ENCODE measurements around the gene SENP5.
"Not testable (repeated sequence)": the region's sequence is repeated elsewhere in the genome, so short reads cannot be mapped to it uniquely, and the experiment has no call there.

The SENP5 gene

GRCh38 chr3:196944037-196944790, 76.5 kb downstream of the SENP5 start:
- DNase-seq = not testable (repeated sequence)

- DNase-seq = no peak
These were observed 79.6 kb downstream of the SENP5 start for GRCh38 chr3:196947136-196947859.

- no peak for DNase-seq
These were observed 80.2 kb downstream of the SENP5 start for GRCh38 chr3:196947860-196948441.

GRCh38 chr3:196948442-196949284, 80.9 kb downstream of the SENP5 start:
- DNase-seq = no peak

DNA sequence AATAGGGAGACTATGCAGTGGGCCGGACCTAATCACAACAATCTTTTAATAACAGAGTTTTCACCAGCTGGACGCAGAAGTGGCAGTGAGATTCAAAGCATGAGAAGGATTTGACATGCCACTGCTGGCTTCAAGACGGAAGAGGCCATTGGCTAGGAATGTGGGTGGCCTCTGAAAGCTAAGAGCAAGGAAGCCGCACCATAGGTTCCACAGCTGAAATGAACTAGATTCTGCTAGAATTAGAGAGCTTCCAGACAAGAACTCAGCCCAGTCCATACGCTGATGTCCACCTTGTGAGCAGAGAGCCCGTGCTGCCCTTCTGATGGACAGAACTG, 81.5 kb downstream of the SENP5 start:
- DNase-seq = no peak

DNA sequence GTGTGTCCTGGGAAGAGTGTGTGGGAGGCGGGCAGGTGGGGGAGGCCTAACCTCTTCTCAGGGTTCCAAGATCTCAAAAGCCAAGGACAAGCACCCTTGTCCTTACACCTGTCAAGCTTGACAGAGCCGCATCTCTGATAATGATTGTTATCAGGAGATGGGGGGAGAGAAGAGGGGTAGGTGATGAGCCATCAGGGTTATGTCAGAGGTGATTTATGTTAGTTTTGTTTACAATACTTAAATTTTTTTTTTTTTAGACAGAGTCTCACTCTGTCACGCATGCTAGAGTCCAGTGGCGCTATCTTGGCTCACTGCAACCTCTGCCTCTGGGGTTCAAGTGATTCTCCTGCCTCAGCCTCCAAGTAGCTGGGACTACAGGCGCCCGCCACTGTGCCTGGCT, 82.0 kb downstream of the SENP5 start:
- DNase-seq = no peak

DNA sequence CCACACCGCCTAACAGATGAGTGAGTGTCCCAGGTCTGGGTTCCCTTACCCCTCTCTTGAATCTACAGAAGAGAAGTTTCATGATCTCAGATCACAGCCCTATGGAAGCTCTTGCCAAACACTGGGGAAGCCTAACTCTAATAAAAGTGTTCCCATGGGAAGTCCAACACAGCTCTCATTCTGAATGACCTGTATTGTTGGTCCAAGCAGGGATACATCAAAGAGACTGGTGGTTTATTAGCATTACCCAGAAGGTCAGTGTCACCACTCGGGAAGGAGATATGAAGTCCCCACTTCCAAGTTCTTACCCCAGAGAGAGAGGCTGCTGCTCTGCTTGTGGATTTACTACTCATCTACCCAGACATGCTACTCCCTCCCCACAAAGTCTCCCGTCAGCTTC, 83.7 kb downstream of the SENP5 start:
- DNase-seq = no peak

- no peak for DNase-seq
These were observed 87.1 kb downstream of the SENP5 start for GRCh38 chr3:196954832-196955231.

DNA sequence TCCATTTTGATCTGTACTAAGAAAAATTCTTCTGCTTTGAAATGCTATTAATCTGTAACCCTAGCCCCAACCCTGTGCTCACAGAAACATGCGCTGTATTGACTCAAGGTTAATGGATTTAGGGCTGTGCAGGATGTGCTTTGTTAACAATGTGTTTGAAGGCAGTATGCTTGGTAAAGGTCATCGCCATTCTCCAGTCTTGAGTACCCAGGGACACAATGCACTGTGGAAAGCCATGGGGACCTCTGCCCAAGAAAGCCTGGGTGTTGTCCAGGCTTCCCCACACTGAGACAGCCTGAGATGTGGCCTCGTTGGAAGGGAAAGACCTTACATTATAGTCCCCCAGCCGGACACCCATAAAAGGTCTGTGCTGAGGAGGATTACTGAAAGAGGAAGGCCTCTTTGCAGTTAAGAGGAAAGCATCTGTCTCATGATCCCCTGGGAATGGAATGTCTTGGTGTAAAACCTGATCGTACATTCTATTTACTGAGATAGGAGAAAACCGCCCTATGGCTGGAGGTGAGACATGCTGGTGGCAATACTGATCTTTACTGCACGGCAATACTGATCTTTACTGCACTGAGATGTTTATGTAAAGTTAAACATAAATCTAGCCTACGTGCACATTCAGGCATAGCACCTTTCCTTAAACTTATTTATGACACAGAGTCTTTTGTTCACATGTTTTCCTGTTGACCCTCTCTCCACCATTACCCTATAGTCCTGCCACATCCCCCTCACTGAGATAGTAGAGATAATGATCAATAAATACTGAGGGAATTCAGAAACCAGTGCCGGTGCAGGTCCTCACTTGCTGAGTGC, 94.6 kb downstream of the SENP5 start:
- DNase-seq = no peak

DNA sequence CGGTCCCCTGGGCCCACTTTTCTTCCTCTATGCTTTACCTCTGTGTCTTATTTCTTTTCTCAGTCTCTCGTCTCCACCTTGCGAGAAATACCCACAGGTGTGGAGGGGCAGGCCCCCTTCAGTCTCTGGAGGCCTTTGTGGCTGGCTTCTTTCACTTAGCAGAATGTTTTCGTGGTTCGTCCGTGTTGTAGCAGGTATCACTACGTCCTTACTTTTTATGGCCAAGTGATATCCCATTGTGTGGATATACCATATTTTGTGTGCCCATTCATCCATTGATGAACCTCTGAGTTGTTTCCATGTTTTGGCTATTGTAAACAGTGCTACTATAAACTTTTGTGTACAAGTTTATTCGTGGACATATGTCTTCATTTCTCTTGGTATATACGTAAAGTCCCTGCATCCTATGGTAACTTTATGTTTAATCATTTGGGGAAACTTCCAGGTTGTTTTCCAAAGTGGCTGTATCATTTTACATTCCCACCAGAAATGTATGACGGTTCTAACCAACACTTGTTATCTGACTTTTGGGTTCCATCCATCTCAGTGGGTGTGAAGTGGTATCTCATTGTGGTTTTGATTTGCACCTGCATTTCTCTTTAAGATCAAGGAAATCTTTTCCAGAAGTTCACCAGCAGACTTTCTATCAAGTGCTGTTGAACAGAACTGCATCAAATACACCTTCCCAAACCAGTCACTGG, 95.4 kb downstream of the SENP5 start:
- DNase-seq = no peak

GRCh38 chr3:196963631-196963953, 95.9 kb downstream of the SENP5 start:
- no peak for DNase-seq

- DNase-seq = no peak
These were observed 97.5 kb downstream of the SENP5 start for GRCh38 chr3:196965112-196965803.

DNA sequence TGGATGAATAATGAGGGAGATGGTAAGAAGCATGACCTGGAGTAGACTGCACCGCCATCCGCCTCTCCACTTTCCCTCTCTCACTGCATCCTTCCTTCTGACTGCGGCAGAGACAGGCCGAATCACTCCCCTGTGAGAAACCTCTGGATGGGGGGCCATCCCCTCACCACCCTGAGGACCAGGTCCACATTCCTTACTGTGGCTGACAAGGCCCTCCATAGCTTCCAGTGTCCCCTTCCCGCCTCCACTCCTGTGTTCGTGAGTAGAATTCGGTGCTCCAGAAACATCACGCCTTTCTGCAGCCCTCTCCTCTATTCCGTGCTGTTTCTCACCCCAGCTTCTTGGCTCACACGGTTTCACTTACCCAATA, 98.1 kb downstream of the SENP5 start:
- no peak for DNase-seq

GRCh38 chr3:196966526-196967401, 99.0 kb downstream of the SENP5 start:
- peak; percentile 44 for DNase-seq

DNA sequence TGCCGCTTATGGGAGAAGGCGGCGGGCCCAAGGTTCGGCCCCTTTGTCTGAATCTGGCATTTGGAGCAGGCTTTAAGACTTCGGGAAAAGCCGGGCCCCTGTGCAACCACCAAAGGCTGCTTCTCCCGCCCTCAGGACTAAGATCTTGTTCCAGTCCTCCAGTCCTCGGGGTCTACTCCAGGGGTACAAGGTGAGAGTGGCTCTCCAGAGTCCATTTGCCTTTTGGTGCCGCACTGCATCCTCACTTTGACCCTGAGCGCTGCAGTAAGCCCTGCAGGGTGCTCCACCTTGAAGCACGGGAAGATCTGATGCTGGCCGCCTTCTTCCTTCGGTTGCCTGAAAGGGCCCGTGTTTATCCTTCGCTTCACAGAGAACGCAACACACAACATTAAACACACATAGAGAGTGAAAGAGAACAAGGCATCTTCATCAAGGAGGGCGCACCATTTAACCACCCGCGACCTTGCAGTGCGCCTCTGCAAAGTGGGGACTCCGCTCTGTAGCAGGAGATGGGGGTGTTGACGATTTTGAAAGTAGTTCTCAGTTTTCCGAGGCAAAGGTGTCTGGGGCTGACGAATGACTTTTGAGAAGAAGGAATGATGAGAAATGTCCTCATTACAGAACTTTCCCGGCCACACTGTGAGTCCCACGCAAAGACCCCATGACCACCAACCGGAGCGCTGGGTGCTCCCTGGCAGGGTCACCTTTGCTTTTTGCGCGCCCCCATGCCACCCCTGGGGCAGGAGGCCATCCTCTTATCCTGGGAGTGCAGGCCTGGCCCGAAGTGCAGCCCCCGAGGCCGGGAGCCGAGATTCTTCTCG, 99.9 kb downstream of the SENP5 start:
- DNase-seq = no peak

DNA sequence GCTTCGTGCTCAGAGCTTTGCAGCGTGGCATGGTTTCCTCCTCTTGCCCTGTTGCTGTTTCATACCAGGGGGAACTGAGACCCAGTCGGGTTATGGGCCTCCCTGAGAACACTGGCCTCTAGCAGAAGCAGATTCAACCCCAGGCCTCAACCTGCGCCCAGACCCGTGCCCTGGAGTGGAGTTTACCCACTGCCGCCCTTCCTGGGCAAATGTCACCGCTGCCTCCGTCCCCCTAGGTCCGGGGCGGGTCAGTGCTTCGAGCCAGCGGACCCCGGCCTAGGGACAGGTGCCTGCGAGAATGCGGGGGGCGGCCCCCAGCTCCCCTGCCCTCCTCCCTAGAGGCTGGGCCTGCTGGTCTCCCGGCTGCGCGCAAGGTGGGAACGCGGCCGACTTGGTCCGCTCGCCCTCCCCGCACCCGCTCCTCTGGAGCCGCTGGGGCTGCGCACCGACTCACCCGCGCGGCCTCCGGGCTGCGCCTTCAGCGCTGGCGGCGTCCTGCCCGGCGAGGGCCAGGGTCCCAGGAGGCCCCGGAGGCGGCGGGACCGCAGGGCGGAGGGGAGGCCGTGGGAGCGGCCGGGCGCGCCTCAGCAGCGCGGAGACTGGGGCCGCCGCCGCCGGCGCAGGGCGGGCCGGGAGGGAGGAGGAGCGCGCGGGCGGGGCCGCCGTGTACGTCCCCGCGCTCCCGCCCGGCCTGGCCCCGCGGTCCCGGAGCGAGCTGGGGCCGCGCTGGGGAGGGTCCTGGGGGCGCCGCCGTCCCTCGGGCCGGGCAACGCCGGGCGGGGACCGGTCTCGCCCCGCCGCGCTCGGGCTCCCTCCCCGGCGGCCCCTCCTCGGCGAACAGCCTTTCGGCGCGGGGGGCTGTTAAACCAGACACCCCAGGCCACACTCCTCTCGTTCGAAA, 100.8 kb downstream of the SENP5 start, which contains the start of gene PIGZ:
Gene PIGZ (minus strand): TSS at position 601 of the 901 bp plus-strand sequence. CDS start 16,802 bp downstream, outside the sequence.
- DNase-seq = peak; percentile 35

GRCh38 chr3:196969134-196969659, 101.5 kb downstream of the SENP5 start:
- DNase-seq = peak; percentile 17
